ENCODE data around the gene OPCML. TPM values are rescaled to one million over a fixed set of nuclear protein-coding genes. Genes with fewer than 3 reads are reported as not detected.

Gene OPCML
- total RNA-seq, 3 donors from 2014 or later (not counting 1 experiment from before 2014, with no cell fraction given), result not detected

- no peak for ATAC-seq
These were observed 1057.3 kb downstream of the OPCML start for GRCh38 chr11:132475026-132475425.

GRCh38 chr11:132472411-132473172 is 1059.7 kb downstream of the OPCML start:
- Mint-ChIP-seq H3K4me1 (no peaks in the 10 kb centered on the region), H3K4me3 (no peak overlapping the region), H3K27ac (no peak overlapping the region), H3K9me3 (peaks cover 3 to 8% of the 10 kb centered on the region in 2 donors), H3K27me3 (ENCODE audit: low read depth in 2 of 2) (no peaks in the 10 kb centered on the region), H3K36me3 (no peaks in the 10 kb centered on the region)
- intact Hi-C loops (cut with micrococcal nuclease), result no loop called here
- H3K4me3 ChIP-seq (ENCODE audit: low read length), result no peak overlapping the region
- H3K27me3 ChIP-seq (ENCODE audit: control insufficient read depth, insufficient read depth, low read length), result no peaks in the 10 kb centered on the region
- no peaks in the 10 kb centered on the region for H3K4me1 ChIP-seq (ENCODE audit: control insufficient read depth, insufficient read depth, low read length)
- DNase-seq, result no peak
- 85% methylated on average over 6 of the region's 6 CpGs for WGBS (ENCODE audit: insufficient coverage)
- no peaks in the 10 kb centered on the region for H3K36me3 ChIP-seq (ENCODE audit: control insufficient read depth, insufficient read depth, low read length)
- ATAC-seq, result no peak
- H3K27ac ChIP-seq (ENCODE audit: low read length), result no peak overlapping the region
- H3K9me3 ChIP-seq (ENCODE audit: control insufficient read depth, insufficient read depth, low read length), result peaks cover 6% of the 10 kb centered on the region
- no peak for TF ChIP-seq CTCF (IDR thresholded peaks at IDR 0.05)

More at GRCh38 chr11:132475026-132475425, 1057.3 kb downstream of the OPCML start:
- Mint-ChIP-seq H3K4me3 (no peak overlapping the region), H3K4me1 (no peaks in the 10 kb centered on the region), H3K27ac (no peak overlapping the region), H3K27me3 (ENCODE audit: low read depth in 2 of 2) (no peaks in the 10 kb centered on the region), H3K36me3 (no peaks in the 10 kb centered on the region), H3K9me3 (peaks cover 7 to 11% of the 10 kb centered on the region in 2 donors)
- intact Hi-C loops (cut with micrococcal nuclease), result no loop called here
- Histone ChIP-seq H3K4me1 (ENCODE audit: control insufficient read depth, insufficient read depth, low read length) (no peaks in the 10 kb centered on the region), H3K27ac (ENCODE audit: low read length) (no peak overlapping the region), H3K36me3 (ENCODE audit: control insufficient read depth, insufficient read depth, low read length) (no peaks in the 10 kb centered on the region), H3K27me3 (ENCODE audit: control insufficient read depth, insufficient read depth, low read length) (no peaks in the 10 kb centered on the region), H3K4me3 (ENCODE audit: low read length) (no peak overlapping the region), H3K9me3 (ENCODE audit: control insufficient read depth, insufficient read depth, low read length) (peaks cover 6% of the 10 kb centered on the region)
- 92% methylated on average over 2 of the region's 2 CpGs for WGBS (ENCODE audit: insufficient coverage)
- no peak for TF ChIP-seq CTCF (IDR thresholded peaks at IDR 0.05)
- DNase-seq, result no peak

- ATAC-seq (no peak), DNase-seq (no peak)
- Mint-ChIP-seq H3K27me3 (ENCODE audit: low read depth in 2 of 2) (no peaks in the 10 kb centered on the region), H3K36me3 (no peaks in the 10 kb centered on the region), H3K4me3 (no peak overlapping the region), H3K27ac (no peak overlapping the region), H3K4me1 (no peaks in the 10 kb centered on the region), H3K9me3 (peaks cover 0 to 4% of the 10 kb centered on the region in 2 donors)
- Histone ChIP-seq H3K4me1 (ENCODE audit: control insufficient read depth, insufficient read depth, low read length) (no peaks in the 10 kb centered on the region), H3K27ac (ENCODE audit: low read length) (no peak overlapping the region), H3K27me3 (ENCODE audit: control insufficient read depth, insufficient read depth, low read length) (no peaks in the 10 kb centered on the region), H3K36me3 (ENCODE audit: control insufficient read depth, insufficient read depth, low read length) (no peaks in the 10 kb centered on the region), H3K4me3 (ENCODE audit: low read length) (no peak overlapping the region), H3K9me3 (ENCODE audit: control insufficient read depth, insufficient read depth, low read length) (peaks cover 3% of the 10 kb centered on the region)
- WGBS (ENCODE audit: insufficient coverage), result 80% methylated on average over 3 of the region's 3 CpGs
- intact Hi-C loops (cut with micrococcal nuclease), result no loop called here
- TF ChIP-seq CTCF (IDR thresholded peaks at IDR 0.05), result no peak
These were observed 1060.8 kb downstream of the OPCML start for GRCh38 chr11:132471466-132471865.

- Histone ChIP-seq H3K4me3 (ENCODE audit: low read length) (no peak overlapping the region), H3K36me3 (ENCODE audit: control insufficient read depth, insufficient read depth, low read length) (no peaks in the 10 kb centered on the region), H3K4me1 (ENCODE audit: control insufficient read depth, insufficient read depth, low read length) (no peaks in the 10 kb centered on the region), H3K27me3 (ENCODE audit: control insufficient read depth, insufficient read depth, low read length) (no peaks in the 10 kb centered on the region), H3K27ac (ENCODE audit: low read length) (no peak overlapping the region), H3K9me3 (ENCODE audit: control insufficient read depth, insufficient read depth, low read length) (no peaks in the 10 kb centered on the region)
- H3K4me3 Mint-ChIP-seq, result no peak overlapping the region
- DNase-seq (no peak), ATAC-seq (no peak)
- no peaks in the 10 kb centered on the region for H3K36me3 Mint-ChIP-seq
- peaks cover 3 to 7% of the 10 kb centered on the region in 2 donors for H3K9me3 Mint-ChIP-seq
- H3K27me3 Mint-ChIP-seq (ENCODE audit: low read depth in 2 of 2), result no peaks in the 10 kb centered on the region
- intact Hi-C loops (cut with micrococcal nuclease), result no loop called here
- 27% methylated on average over 6 of the region's 7 CpGs for WGBS (ENCODE audit: insufficient coverage)
- no peak for TF ChIP-seq CTCF (IDR thresholded peaks at IDR 0.05)
- no peak overlapping the region for H3K27ac Mint-ChIP-seq
- H3K4me1 Mint-ChIP-seq, result no peaks in the 10 kb centered on the region
These were observed 1065.3 kb downstream of the OPCML start for GRCh38 chr11:132466983-132467382.

Measured in natural killer cell (primary cell).